GM18870 (cell line): ENCODE measurements around the gene MEGF11.

Experiments
- ATAC-seq: cut with Tn5 transposase; IDR thresholded peaks from one replicate; pipeline ENCODE4 v1.9.1; 2021; ENCODE audit warnings: moderate library complexity; ENCODE audit not compliant: unreplicated experiment

The MEGF11 gene

DNA sequence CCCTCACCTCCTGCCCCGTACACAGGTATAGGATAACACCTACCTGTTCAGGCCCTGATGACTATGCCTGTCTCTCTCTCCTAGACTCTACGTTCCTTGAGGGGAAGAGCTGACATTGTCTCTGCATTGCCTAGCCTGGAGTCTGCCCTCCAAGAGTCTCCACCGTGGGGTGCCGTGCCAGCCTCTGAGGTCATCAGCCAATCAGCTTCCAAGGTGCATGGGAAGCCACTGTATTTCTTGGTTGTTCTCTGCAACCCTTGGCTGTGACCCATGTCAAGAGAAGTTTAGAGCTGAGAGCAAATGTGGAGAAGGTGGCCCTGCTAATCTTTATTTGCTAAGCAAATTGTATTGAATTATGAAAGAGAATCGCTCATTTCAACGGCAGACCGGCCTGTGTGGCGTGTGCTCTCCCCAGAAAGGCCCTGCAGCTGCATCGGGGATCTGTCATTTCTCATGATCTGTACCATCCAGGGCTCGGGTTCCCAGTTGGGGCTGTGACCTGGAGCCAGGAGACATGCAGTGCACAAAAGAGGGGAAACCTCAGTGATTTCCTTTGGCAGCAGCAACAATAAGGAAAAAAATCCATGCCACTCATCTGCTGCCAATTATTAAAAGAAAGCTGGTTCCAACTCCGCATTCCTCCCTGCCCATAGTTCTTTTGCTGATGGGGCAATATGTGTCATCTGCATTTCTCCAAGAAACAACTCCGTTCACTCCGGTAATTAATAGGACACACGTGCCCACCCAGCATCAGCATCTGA lies 182.2 kb downstream of the MEGF11 start:
- no peak for ATAC-seq

DNA sequence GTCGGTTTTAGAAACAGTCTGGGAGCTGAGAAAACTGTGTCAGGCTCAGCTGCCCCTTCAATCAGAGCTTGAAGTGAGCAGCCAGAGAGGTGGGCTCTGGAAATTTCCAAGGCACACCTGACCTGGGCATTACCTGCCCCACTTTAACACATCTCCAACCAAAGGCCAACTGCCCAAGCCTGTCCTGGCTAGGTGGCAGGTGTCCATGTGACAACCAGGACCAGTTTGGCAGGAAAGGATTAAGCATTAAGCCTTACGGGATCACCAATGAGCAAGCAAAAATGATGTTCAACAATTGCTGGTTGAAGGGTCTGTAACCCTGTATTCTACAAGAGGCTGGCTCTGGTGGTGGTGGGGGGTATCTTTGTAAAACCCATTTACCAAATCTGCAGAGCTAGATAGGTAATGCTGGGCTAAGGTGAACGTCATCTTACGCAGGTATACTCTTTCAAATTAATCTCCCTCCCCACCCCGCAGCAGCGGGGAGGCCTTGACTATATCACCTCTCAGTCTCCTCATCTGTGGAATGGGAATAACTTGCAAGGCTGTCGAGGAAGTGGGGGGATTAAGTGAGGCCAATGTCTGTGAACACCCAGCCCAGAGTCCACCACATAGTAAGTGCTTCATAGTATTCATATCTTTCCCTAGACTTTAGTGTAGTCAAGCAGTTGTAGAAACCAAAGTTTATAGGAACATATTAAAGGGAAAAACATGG lies 183.2 kb downstream of the MEGF11 start:
- no peak for ATAC-seq

DNA sequence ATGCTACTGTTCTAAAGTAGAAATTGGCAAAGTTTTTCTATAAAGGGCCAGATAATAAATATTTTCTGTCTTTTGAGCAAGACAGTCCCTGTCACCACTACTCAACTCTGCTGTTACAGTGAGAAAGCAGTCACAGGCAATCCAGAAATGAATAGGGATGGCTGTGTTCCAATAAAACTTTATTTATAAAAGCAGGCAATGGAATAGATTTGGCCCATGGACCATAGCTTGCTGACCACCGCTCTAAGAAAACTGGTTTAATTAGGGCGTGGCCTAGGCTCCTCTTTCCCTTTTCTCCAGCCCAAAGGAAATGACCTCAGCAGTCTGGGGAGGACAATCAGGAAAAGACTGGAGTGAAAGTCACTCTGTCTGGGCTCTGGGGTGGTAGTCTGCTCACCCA lies 183.8 kb downstream of the MEGF11 start:
- no peak for ATAC-seq

DNA sequence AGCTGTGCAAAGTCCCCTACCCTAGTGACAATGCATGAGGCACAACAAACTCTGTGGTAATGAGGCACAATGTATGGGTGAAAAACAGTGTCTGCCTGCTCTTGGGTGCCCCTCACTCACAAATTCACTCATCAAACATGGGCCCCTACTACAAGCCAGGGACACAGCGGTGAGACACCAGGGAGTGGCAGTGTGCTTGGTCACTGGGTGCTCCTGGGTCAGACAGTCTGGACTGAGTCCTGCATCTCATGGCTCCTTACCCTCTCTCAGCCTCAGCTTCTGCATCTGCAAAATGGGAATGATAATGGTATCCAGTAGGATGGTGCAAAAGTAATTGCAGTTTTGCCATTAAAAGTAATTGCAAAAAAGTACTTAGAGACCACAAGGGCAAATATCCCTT lies 184.7 kb downstream of the MEGF11 start:
- no peak for ATAC-seq

DNA sequence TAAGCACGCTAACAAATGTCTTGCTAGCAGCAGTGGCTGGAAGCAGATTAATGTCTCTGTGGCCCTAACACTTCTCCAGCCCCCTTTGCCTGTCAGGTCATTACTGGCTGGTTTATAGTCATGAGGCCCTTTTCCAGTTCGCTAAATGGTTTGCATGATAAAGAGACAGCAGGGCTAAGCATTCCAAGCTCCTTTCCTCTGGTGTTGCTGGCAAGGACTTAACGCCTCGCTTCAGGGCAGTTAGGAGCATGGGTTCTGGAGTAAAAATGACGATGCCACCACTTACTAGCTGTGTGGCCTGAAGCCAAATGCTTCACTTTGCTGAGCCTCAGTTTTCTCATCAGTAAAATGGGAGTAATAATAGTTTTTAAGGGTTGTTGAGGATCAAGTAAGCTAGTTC lies 185.9 kb downstream of the MEGF11 start:
- no peak for ATAC-seq

DNA sequence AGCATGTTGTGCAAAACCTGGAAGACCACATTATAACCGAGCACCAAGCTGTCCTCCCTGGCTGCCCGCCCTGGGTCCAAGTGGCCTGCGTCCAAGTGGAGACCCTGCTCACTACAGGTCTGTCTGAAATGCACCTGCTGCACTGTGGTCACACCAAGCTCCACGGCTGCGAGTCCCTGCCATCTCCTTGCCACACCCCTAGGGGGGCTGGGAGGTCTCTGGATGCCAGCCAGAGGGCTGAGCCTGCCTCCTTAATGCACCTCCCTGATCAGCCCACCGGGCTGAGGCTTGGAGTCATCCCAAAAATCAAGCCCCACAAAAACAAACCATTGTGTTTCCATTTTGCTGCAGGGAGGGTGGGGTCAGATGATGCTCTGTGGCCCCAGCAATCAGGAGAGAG lies 187.1 kb downstream of the MEGF11 start:
- no peak for ATAC-seq

DNA sequence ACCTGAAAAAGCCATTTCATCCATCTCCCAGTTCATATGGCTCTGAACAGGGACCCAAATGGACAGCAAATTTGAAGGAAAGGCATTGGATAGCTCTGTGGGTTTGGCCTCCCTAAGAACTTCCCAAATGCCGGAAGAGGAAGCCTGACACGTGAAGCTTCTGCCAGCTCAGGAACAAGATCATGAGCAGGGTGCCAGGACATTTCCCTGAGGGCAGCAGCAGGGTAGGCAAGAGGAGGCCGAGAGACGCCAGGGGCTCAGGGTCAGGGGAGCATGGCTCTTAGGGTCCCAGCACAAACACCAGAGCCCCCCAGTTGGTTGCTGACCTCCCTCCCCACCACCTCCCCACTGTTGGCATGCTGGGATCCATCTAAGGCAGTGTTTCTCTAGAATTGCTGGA lies 187.5 kb downstream of the MEGF11 start:
- no peak for ATAC-seq

DNA sequence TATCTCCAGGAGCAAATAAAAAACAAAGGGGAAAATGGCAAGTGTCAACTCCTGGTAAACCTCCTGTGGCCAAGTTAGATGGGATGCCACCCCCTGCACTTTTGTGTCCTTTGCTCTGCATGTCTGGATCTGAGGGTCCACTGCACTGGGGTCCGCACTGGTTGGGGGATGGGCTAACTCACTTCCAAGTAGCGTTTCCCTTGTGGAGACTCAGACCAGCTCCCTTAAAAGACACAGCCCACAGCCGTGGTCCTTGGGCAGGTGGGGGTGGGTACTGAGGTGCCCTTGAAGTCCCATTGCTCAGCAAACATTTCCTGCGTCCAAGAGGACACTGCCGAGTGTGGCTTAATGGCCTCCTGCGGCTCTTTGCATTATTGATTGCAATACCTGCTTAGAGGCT lies 188.2 kb downstream of the MEGF11 start:
- ATAC-seq, result no peak

DNA sequence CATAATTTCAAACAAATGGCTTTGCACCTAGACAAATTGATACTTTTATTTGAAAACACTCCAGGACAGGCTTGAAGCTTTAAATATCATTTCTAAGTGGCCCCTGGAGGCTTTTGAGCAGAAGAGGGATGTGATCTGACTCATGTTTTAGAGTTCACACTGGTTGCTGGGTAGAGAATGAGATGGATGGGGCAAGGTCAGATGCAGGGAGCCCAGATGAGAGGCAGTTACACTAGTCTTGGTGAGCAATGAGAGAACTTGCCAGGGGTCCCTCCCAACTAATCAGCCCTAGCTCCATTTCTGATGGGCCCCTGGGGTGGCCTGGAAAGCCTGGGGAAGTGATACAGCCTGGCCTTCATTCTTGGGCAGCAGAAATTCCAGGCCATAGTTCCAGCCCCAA lies 190.4 kb downstream of the MEGF11 start:
- ATAC-seq, result no peak

DNA sequence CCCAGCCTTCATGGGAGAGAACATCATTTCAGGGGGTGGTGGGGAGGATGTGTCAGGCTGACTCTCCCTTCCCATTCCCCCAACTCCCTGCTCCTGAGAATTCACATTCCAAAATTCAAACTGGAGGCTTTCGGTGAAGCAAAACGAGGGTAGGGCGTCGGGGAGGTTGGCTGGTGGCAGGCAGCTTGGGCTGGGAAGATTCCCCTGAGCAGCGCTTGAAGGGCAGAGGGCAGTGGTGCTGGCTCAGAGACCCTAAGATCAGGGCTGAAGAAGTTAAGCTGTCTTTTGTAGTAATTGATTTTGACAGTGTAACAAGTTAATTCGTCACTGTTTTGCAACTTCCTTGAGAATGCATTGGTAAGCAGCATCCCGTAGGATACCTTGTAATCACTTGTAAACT lies 196.5 kb downstream of the MEGF11 start:
- no peak for ATAC-seq

DNA sequence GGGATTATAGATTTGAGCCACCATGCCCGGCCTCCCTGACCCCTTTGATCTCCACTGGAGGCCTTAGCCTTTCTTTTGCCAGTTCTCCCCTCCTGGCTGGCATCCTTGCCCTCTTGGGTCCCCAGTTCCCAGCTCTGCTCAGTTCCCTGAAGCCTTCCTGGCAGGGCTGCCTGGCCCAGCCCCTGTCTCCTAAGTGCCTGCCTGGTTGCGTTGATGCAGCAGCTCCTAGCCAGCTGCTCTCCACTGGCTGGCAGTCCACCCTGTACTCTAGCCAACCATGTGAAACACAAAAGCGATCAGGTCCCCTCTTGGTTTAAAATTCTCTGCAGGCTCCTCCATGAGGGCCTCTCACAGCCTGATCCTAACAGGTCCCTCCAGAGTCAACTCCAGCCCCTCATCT lies 199.6 kb downstream of the MEGF11 start:
- ATAC-seq, result no peak

DNA sequence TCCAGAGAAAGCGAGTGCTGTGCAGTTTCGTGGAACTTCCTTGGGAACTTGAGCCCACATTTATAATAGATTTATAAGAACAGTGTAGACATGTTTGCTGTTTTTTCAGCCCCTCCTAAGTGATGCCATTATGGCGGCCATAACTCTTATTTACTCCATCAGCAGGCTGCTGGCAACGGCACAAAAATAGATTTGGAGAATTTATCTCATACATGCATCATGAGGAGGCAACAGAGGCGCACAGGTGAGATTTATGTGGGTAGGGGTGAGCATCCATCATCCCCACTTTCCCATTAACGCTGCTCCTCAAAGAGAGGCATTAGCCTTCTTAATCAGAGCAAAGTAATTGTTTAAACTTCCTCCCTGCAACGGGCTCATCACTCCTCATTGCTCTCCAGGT lies 201.7 kb downstream of the MEGF11 start:
- ATAC-seq, result no peak

DNA sequence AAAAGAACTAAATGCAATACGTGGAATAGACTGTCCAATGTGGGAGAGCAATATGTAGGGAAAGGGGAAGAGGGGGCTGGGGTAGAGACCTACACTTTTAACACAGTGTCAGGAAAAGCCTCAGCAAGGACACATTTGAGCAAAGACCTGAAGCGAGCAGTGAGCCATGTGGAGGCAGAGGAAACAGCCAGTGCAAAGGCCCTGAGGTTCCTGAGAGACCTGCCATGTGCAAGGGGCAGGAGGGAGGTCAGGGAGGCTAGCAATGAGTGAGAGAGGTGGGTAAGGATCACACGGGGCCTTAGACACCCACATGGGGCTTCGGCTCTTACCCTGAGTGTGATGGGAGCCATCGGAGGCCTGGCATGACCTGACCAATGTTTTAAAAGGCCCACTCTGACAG lies 203.3 kb downstream of the MEGF11 start:
- no peak for ATAC-seq

DNA sequence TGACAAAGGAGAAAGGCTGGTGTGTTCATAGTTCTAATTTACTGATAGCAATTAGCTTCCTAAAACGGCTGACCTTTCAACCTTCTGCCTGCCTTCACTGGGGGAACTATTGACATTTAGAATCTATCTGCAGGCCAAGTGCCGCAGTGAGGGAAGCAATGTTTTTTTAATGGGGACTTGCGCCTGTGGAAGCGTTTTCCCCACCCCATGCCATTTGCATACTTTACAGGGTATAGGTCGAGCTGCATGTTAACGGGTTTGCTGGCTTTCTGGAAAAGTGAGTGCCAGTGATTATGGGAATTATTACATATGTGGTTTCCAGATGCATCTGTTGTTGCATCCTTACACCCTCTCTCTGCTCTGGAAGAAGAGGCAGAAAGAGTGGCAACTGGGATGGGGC lies 204.2 kb downstream of the MEGF11 start:
- ATAC-seq, result no peak

DNA sequence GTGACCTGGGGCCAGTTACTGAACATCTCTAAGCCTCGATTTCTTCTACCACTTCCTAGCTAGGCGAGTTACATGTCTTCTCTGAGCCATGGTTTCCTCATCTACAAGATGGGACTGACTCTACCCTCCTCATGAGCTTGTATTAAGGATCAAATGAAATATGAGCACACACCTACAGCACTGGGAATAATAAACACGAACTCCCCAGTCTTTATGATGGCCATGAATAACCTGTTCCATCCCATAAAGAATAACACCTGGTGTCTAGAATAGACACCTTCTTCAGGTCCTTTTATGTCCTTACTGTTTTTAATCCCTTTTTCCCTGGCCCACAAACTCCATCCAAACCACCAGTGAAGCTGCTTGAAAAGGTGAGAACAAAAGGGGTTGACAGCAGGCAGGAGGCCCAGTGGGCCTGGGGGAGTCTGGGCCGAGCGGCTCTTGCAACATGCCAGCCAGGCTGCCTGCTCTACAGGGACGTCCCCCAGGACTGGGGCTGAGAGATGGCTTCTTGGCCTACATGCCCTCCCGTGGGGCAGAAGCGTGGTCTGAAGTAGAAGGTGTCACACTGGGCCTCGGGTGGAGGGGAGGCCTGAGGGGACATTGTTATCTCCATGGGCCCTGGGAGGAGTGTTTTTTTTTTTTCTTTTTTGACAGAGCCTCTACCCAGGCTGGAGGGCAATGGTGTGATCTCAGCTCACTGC lies 206.1 kb downstream of the MEGF11 start:
- no peak for ATAC-seq

DNA sequence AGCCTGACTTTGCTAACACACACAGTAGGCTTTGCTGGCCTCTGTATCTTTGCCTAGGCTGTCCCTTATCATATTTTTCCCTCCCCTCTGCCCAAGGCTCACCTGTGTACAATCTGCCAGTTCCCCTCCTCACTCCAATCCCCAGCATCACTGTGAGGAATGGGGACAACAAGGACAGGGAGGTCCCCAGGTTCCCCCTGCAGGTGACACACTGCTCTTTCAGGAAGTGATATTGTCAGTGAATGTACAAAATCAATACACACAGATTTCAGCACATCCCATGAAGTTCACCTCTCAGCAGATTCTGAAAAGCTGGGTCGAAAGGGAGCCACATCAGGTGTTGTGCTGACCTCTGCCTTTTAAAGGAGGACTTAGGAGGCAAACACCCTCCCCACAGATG lies 206.8 kb downstream of the MEGF11 start:
- ATAC-seq, result no peak

DNA sequence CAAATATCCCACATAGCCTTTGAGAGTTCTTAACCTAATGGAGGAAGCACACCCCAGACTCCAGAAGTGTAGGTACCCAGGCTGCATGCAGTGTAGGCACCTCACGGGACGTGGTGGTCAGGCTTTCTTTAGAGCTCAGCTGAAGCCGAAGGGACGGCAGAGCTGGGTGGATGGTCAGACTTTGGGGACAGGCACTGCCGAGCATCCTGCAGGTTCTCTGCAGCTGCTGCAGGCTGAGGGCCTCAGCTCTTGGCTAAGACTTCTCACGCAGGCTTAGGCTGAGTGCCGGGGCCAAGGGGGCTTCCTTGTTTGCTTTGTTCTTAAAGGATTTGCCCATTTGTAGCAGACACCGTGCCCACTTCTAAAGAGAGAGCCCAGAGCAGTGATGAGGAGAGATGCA lies 207.2 kb downstream of the MEGF11 start:
- ATAC-seq, result no peak

DNA sequence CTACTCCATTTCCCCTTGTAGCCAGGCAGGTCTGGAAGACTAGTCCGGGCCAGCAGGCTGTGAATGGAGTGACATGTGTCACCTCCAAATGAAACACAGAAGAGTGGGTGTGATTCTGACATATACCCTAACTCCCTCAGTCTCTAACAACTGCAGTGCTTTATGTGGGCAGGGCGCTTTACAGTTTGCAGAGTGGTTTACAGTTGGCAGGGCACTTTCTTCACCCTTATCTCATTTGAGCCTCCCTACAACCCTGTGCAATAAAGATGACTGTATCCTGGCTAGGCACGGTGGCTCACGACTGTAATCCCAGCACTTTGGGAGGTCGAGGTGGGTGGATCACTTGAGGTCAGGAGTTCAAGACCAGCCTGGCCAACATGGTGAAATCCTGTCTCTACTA lies 208.0 kb downstream of the MEGF11 start:
- no peak for ATAC-seq

DNA sequence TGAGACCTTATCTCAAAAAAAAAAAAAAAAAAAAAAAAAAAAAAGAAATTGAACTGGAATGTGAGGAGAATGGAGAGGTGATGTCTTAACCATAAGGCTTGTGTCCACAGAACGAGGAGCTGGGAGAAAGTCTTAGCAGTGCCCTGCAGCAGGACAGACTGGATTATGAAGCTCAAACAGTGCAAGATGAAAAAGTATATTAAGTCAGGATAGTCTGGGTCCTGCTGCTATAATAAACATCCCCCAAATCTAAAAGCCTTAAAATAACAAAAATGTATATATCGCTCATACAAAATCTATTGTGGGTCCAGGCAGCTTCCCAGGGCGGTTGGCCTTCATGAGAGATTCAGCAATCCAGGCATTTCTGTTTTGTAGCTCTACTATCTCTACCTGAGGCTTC lies 208.7 kb downstream of the MEGF11 start:
- no peak for ATAC-seq

DNA sequence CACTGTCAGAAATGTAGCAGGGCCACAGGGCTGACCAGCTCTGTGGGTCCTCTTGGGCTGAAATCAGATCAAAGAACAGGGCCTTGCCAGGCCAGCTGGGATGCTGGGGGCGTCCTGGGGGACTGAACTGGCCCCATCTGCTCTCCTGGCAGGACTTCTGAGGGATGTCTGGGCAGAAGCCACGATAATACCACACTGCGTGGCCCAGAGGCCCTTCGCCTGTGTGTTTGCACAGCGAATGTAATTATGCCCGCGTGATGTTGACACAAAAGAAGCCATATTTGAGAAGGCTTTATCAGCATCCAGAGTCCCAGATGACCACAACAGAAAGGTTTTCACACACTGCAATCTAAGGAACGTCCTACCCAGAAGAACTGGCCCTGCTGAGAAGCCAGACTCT lies 210.3 kb downstream of the MEGF11 start:
- no peak for ATAC-seq

DNA sequence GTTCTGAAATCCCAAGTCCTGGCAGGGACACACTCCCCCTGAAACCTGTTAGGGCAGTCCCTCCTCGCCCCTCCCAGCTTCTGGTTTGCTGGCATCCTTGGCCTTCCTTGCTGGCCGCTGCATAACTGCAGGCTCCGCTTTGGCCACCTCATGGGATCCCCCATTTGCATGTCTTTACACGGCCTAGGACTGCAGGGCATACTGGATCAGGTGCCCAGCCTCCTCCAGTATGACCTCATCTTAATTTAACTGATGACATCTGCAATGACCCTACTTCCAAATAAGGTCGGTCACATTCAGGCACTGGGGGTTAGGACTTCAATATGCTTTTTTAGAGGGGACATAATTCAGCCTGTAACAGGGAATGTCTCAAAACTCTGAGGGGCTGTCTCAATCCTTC lies 210.9 kb downstream of the MEGF11 start:
- no peak for ATAC-seq

DNA sequence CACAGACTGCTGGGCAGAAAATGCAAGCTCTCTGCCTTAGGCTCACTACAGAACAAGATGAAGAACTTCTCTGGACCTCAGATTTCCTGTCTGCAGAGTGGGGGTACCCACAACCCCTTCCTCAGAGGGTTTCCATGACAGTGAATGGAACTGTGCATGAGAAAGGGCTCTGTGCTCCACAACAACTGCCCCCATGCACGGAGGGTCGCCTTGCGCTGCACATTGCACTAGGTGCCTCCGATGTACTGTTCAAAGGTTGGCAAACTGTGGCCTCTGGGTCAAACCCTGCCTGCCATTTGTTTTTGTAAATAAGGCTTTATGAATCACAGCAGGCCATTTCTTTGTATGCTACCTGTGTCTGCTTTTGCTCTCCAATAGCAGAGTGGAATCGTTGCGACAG lies 212.3 kb downstream of the MEGF11 start:
- ATAC-seq, result no peak
